ENCODE data around the gene IRGQ. TPM values are rescaled to one million over a fixed set of nuclear protein-coding genes. Genes with fewer than 3 reads are reported as not detected.

IRGQ gene
- total RNA-seq, 4 donors from 2014 or later, result 20.2 to 25.8 (median 23.6) TPM

GRCh38 chr19:43616954-43617353 is 21.0 kb upstream of the IRGQ start:
- H3K4me3 ChIP-seq, result no peak overlapping the region
- H3K27ac ChIP-seq, result no peak overlapping the region
- intact Hi-C loops (cut with DNase I; ENCODE audit: low total_unique reads), result loop anchor here (5.0 kb wide), 1 partner anchor 45 kb away; no protein-coding TSS in a partner anchor
- DNase-seq, result no peak
- in situ Hi-C loops (cut with MboI; ENCODE audit: low sequenced_read_pairs in 4 of 4), result no loop called here
- peaks cover 0 to 16% of the 10 kb centered on the region in 2 donors for H3K36me3 ChIP-seq
- no peaks in the 10 kb centered on the region for H3K27me3 ChIP-seq
- peaks cover 8 to 19% of the 10 kb centered on the region in 2 donors for H3K4me1 ChIP-seq
- no peak for ATAC-seq
- no peak for TF ChIP-seq POLR2A (IDR thresholded peaks at IDR 0.05)
- H3K9me3 ChIP-seq, result no peaks in the 10 kb centered on the region

DNA sequence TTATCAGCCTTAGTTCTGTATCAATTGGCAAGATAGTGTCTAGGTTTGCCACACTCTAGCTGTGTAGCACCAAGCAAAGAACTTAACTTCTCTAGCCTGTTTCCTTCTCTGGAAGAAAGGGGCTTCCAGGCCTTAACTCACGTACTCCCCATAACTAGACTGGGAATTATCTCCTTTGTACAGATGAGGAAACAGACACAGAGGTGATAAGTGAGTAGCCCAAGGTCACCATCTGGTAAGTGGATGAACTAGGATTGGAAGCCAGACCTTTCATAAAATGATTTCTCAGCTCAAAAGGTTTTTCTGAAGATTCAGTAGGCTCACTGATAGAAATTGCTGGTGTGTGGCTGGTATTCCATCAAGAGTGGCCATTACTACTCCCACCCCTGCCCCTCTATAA is 20.4 kb upstream of the IRGQ start:
- ATAC-seq, result no peak
- Histone ChIP-seq H3K9me3 (no peaks in the 10 kb centered on the region), H3K4me1 (peaks cover 8 to 19% of the 10 kb centered on the region in 2 donors), H3K27ac (no peak overlapping the region), H3K4me3 (no peak overlapping the region), H3K36me3 (peaks cover 0 to 16% of the 10 kb centered on the region in 2 donors), H3K27me3 (no peaks in the 10 kb centered on the region)
- no peak for DNase-seq
- in situ Hi-C loops (cut with MboI; ENCODE audit: low sequenced_read_pairs in 4 of 4) (no loop called here), intact Hi-C loops (cut with DNase I; ENCODE audit: low total_unique reads) (loop anchor here (5.0 kb wide), 1 partner anchor 44 kb away; no protein-coding TSS in a partner anchor)
- TF ChIP-seq, protein P1, sequence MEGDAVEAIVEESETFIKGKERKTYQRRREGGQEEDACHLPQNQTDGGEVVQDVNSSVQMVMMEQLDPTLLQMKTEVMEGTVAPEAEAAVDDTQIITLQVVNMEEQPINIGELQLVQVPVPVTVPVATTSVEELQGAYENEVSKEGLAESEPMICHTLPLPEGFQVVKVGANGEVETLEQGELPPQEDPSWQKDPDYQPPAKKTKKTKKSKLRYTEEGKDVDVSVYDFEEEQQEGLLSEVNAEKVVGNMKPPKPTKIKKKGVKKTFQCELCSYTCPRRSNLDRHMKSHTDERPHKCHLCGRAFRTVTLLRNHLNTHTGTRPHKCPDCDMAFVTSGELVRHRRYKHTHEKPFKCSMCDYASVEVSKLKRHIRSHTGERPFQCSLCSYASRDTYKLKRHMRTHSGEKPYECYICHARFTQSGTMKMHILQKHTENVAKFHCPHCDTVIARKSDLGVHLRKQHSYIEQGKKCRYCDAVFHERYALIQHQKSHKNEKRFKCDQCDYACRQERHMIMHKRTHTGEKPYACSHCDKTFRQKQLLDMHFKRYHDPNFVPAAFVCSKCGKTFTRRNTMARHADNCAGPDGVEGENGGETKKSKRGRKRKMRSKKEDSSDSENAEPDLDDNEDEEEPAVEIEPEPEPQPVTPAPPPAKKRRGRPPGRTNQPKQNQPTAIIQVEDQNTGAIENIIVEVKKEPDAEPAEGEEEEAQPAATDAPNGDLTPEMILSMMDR (IDR thresholded peaks at IDR 0.05 in 4 of 5, conservative IDR thresholded peaks at IDR 0.05 in 1 of 5), result no peak
- TF ChIP-seq POLR2A (IDR thresholded peaks at IDR 0.05), result no peak

DNA sequence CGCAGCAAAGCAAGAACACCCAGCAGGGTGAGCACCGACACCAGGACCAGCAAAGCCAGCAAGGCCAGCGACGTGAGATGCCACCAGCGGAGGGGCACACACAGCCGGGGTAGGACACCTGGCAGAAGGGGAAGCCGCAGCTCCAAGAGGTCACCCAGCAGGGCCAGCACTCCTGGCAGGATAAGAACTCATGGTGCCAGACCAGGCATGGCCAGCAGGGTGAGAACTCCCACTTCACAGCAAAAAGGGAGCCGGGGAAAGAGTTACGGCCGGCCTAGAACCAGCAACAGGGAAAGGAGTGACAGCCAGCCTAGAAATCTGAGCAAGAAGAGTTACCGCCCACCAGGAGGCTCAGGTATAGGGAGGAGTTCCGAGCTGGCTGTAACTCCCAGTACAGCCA is 16.4 kb upstream of the IRGQ start:
- in situ Hi-C loops (cut with MboI; ENCODE audit: low sequenced_read_pairs in 4 of 4), result no loop called here
- Histone ChIP-seq H3K4me3 (no peak overlapping the region), H3K36me3 (peaks cover 0 to 16% of the 10 kb centered on the region in 2 donors), H3K4me1 (no peaks in the 10 kb centered on the region), H3K9me3 (no peaks in the 10 kb centered on the region), H3K27me3 (no peaks in the 10 kb centered on the region), H3K27ac (no peak overlapping the region)
- ATAC-seq, result no peak
- intact Hi-C loops (cut with DNase I; ENCODE audit: low total_unique reads), result no loop called here
- TF ChIP-seq POLR2A (IDR thresholded peaks at IDR 0.05), result no peak
- TF ChIP-seq, protein P1 (IDR thresholded peaks at IDR 0.05 in 4 of 5, conservative IDR thresholded peaks at IDR 0.05 in 1 of 5), result no peak
- no peak for DNase-seq

DNA sequence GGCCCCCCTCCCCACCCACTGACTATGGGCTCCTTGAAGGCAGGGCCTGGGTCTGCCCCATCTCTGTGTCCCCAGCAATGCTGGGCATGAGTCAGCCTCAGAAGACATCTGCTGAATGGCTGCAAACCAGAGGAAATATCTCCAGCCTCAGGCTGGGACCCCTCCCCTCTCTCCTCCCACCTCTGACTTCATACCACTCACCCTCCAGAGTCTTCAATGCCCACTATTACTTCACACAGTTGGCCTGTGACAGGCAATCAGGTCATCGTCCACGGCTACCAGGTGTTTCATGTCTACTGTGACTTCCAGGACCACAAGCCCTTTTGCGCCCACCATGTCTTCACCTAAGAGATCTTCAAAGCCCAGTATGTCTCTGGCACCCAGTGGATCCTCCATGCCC is 15.9 kb upstream of the IRGQ start, which contains the start of gene SRRM5:
Gene SRRM5 (plus strand): TSS at position 301 of the 400 bp plus-strand sequence. CDS start 34 bp downstream, at position 335.
- in situ Hi-C loops (cut with MboI; ENCODE audit: low sequenced_read_pairs in 4 of 4), result no loop called here
- ATAC-seq (no peak), DNase-seq (no peak)
- Histone ChIP-seq H3K27ac (no peak within 1 kb of the TSS), H3K9me3 (no peaks in the 10 kb centered on the region), H3K4me1 (no peaks in the 10 kb centered on the region), H3K27me3 (no peaks in the 10 kb centered on the region), H3K36me3 (peaks cover 0 to 16% of the 10 kb centered on the region in 2 donors), H3K4me3 (no peak within 1 kb of the TSS)
- TF ChIP-seq, protein P1 (IDR thresholded peaks at IDR 0.05 in 4 of 5, conservative IDR thresholded peaks at IDR 0.05 in 1 of 5), result no peak
- TF ChIP-seq POLR2A (IDR thresholded peaks at IDR 0.05), result no peak
- intact Hi-C loops (cut with DNase I; ENCODE audit: low total_unique reads), result no loop called here

- ATAC-seq, result no peak
- in situ Hi-C loops (cut with MboI; ENCODE audit: low sequenced_read_pairs in 4 of 4), result no loop called here
- H3K36me3 ChIP-seq, result peaks cover 0 to 16% of the 10 kb centered on the region in 2 donors
Observed at GRCh38 chr19:43610493-43610892, 14.6 kb upstream of the IRGQ start.

DNA sequence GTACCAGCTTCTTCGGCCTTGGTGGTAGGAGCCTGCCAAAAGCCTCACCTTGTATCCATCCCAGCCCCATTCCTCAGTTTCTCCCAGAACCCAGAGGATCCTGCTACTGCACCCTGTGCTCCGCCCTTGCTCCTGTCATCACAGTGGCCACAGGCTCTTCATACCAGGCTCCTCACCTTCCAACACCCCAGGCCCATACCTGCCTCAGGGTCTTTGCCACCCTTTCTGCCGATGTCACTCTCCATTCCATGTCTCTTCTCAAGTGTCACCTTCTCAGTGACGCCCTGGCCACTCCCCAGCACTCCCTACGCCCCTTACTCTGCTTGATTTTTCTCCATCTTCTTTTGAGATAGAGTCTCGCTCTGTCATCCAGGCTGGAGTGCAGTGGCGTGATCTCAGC is 13.9 kb upstream of the IRGQ start:
- ATAC-seq, result no peak

More at GRCh38 chr19:43610493-43610892, 14.6 kb upstream of the IRGQ start:
- no peak for DNase-seq
- Histone ChIP-seq H3K27ac (no peak overlapping the region), H3K4me1 (no peaks in the 10 kb centered on the region), H3K4me3 (no peak overlapping the region), H3K27me3 (no peaks in the 10 kb centered on the region), H3K9me3 (no peaks in the 10 kb centered on the region)
- intact Hi-C loops (cut with DNase I; ENCODE audit: low total_unique reads), result no loop called here
- no peak for TF ChIP-seq POLR2A (IDR thresholded peaks at IDR 0.05)

More for the DNA sequence above, 13.9 kb upstream of the IRGQ start:
- Histone ChIP-seq H3K36me3 (peaks cover 0 to 16% of the 10 kb centered on the region in 2 donors), H3K9me3 (no peaks in the 10 kb centered on the region), H3K4me1 (no peaks in the 10 kb centered on the region), H3K27me3 (no peaks in the 10 kb centered on the region), H3K27ac (no peak overlapping the region), H3K4me3 (no peak overlapping the region)
- intact Hi-C loops (cut with DNase I; ENCODE audit: low total_unique reads) (no loop called here), in situ Hi-C loops (cut with MboI; ENCODE audit: low sequenced_read_pairs in 4 of 4) (no loop called here)
- no peak for DNase-seq
- no peak for TF ChIP-seq POLR2A (IDR thresholded peaks at IDR 0.05)
- TF ChIP-seq, protein P1 (IDR thresholded peaks at IDR 0.05 in 4 of 5, conservative IDR thresholded peaks at IDR 0.05 in 1 of 5), result no peak

Measured in gastrocnemius medialis (tissue), 4 donors.